ENCODE data around the gene CDC6.

GRCh38 chr17:40242774-40243173, 44.9 kb upstream of the CDC6 start:
- no peak for TF ChIP-seq CTCF (IDR thresholded peaks at IDR 0.05)
- no peak for TF ChIP-seq EZH2 (IDR thresholded peaks at IDR 0.05)
- TF ChIP-seq EZH2phosphoT487 (IDR thresholded peaks at IDR 0.05), result no peak
